GM19238 (cell line): ENCODE measurements around the gene CASS4.
"Not testable (repeated sequence)": the region's sequence is repeated elsewhere in the genome, so short reads cannot be mapped to it uniquely, and the experiment has no call there.

ENCODE experiments used
- DNase-seq: peaks from one replicate; pipeline ENCODE4 v3.0.0; 2011; ENCODE audit warnings: low spot score; ENCODE audit not compliant: insufficient read length

Gene CASS4, protein sequence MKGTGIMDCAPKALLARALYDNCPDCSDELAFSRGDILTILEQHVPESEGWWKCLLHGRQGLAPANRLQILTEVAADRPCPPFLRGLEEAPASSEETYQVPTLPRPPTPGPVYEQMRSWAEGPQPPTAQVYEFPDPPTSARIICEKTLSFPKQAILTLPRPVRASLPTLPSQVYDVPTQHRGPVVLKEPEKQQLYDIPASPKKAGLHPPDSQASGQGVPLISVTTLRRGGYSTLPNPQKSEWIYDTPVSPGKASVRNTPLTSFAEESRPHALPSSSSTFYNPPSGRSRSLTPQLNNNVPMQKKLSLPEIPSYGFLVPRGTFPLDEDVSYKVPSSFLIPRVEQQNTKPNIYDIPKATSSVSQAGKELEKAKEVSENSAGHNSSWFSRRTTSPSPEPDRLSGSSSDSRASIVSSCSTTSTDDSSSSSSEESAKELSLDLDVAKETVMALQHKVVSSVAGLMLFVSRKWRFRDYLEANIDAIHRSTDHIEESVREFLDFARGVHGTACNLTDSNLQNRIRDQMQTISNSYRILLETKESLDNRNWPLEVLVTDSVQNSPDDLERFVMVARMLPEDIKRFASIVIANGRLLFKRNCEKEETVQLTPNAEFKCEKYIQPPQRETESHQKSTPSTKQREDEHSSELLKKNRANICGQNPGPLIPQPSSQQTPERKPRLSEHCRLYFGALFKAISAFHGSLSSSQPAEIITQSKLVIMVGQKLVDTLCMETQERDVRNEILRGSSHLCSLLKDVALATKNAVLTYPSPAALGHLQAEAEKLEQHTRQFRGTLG

DNA sequence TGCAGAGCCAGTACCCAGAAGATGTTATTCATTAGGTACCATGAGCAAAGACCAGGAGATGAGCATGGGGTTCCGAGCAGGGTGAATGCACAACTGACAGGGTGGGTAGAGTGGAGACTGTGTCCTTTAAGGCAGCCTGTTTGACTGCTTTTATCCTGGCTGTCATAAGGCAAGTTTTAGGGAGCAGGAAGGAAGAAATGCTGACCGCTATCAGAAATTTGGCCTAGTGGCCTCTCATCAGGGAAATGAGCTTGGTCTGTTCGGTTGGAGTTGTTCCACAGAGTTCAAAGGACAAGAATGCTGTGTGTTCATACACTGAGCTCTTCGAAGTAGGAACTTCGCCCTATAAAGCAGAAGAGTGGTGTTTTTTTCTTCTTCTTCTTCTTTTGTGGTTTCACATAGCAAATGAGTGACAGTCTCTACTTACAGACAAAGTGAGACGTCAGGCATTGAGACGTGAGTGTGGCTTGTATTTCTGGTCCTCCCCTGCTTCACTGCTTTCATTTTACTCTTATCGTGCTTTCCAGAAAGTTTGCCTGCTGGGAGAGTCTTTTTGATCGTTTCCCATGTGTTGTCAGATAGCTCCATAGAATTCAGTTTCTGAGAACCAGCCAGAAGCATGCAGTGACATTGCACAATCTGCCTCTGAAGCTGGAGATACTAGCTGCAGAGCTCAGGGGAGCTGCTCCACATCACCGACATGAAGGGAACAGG, at the start of gene CASS4:
Gene CASS4, plus strand, starts transcription at position 502 of the 714 bp plus-strand sequence. Its CDS starts 199 bp downstream, at position 701.
- peak; percentile 14 for DNase-seq

DNA sequence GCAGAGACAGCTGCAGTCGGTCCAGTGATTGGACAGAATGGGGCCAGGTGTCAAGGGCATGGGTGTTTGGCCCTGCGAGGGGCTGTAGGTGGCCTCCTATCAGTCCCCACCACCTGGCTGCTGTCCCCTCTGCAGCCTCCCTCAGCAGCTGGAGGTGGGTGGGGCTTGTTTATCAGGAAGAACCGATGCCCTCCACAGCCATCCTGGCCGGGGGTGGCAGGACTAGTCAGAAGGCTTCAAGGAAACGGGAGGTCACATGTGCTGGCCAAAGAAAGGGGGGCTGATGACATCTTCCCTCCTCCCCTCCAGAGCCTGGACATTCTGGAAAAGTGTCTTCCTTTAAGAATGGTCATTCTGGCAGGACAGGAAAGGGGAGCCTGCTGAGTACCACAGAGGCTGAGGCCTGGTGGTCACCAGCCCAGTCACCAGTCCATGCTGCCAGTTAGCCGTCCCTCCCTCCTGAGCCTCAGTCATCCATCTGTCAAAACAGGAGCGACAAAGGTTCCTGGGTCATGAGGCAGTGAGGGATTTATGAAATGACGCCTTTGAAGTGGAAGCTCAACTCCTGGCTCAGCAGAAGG, 49.1 kb upstream of the CASS4 start:
- DNase-seq: no peak

DNA sequence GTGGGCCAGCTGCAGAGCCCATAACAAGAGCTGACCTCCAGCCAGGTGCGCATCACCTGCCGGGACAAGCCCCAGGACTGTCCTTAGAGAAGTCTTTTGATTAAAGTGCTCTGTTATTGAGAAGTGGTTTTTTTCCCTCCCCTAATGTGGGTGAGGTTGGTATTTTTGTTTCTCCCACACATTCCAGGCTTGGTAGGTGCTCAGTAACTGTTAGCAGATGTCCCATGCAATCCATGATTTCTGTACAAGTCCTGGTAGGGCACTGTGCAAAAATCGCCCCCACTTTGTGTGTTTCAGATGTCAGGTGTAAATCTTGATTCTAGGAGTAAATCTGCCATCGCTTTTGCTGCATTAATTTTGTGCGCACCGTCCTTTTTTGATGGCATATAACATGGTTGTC, 48.6 kb upstream of the CASS4 start:
- DNase-seq: no peak

DNA sequence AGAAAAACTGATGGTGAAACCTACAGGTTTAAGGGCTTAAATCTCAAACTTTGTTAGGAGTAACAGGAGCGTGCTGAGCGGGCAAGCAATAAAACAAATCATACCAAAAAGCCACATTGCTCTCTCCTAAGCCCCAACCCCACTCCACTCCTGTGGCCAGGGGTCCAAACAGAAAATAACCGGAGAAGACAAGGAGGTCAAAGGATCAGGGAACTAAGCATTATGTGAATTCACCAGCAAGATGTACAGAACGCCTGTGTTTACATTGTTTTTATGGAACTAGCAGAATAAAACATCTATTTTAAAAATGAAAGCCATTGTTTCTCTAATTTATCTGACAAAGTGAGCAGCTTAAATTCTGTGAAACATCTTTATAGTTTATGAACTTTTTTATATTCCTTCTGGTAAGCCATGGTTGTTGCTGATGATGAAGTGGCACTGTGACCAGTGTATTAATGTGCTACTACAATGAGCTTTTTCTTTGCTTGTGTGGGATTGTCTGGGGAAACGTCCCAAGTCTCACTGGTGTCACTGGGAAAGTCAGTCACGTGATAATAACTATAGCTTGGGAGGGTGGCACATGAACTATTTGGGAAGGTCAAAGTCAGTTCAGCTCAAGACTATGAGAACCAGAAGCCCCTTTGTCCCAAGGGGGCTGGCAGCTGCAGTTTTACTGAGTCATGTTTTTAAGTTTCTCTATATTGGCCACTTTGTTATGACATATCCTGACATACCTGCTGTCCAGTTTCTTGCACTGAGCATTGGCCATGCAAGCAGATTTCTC, 43.5 kb upstream of the CASS4 start:
- DNase-seq: no peak

DNA sequence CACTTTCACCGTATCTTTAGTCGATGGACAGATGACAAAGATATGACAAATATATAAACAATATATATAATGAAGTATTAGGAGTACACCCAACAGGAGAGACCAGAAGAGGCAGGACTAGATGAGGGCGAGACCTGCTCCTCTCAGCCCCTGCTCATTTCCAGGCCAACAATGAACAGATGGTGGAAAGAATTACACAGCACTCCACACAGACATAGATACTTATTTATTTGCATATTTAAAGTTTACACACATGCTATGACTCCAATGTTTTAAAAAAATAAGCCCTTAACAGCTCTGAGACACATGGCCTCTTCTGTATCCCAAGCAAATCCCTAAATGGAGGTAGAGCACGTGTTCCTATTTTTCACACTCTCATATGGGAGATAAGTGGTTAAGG, 42.9 kb upstream of the CASS4 start:
- no peak for DNase-seq

DNA sequence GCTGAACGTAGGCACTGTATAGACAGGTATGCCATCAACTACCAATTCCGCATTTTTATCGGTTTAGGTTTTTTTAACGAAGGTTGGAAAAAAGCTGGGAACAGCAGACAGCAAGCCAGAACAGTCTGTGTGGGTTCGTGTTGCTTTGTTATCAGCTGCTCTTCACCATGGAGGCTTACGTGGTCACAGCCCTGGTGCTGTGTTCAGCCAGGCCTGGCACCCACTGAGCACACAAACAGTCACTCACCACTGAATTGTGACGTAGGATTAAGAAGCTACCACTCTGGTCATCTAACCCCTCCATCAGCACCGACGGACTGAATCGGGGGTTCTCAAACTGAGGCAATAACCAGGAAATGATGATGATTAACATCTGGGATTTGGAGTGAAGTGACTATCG, 40.1 kb upstream of the CASS4 start:
- DNase-seq: no peak

DNA sequence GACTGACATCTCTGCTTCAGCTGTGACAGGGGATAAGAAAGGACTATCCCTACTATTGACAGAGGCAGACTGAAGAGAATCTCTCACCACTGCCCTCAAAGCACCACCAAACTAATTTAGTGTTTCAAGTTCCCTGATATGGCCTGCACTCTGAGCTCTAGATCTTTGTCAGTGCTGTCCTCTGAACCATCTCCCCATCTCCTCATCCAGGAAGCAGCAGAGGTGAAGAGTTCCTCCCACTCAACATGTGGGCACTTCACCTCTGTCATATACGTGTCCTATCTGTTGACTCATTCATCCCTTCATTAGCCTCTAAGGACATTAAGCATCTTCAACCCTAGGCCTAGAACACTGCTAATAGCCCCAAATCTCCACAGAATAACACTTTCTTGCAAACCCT, 39.2 kb upstream of the CASS4 start:
- DNase-seq: no peak

DNA sequence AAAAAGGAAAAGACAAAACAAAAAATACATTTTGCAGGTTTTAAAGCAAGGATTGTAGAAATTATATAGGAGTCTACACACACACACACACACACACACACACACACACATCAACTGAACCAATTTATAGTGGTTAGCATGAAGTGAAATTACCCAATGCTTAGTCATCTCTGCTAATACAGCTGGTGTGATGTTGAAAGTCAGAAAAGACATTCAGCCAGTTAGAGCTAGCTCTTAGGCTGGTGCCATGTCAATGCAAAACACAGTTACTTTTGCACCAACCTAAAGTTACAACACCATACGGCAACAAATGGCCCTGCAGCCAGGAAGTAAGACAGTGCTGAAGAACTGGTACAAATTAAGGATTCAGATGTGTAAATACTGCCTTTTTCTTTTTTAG, 38.1 kb upstream of the CASS4 start:
- no peak for DNase-seq

DNA sequence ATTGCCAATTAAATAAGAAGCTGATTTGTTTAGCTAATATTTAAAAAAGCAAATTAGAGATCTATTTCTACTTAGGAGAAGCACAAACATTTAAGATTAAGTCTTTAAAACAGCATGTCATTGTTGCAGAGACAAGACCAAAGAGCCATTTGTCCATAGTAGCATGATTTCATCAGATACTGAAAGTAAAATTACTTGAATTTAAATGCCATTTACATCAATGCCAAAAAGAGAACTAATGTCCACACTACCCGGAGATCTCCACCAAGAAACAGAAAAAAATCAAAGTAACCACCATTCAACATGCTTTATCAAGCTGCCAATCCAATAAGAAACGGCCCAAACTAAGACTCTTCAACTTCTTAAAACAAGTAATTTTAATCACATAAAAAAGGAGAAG, 35.7 kb upstream of the CASS4 start:
- DNase-seq: no peak

DNA sequence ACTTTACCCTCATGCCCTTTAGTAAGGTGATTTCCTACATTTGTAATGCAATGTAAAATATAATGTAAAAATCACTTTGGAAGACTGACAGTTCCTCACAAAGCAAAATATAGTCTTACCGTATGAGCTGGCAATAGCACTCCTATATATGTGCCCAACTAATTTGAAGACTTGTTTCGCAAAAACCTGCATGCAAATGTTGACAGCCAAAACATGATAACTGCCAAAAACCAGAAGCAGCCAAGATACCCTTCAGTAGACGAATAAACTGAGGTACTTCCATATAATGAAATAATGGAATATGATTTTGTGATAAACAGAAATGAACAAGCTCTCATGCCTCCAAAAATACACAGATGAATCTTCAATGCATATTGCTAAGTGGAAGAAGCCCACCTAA, 33.7 kb upstream of the CASS4 start:
- no peak for DNase-seq

DNA sequence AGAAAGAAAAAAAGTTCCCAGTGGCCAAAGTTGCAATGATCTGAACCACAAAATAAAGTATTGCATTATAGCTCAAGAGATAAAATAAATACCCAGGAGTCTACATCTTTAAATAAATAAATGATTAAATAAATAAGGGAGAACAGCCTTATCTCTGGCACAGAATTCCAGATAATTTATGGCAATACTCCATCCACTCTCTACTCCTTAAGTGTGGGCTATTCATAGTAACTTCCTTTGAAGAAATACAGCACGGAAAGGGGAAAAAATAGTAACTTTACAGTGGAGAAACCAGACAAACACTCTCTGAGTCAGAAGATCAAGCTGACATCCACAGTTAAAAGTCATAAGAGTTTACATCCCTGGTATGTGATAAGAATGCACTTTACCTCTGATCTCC, 31.7 kb upstream of the CASS4 start:
- DNase-seq: no peak

DNA sequence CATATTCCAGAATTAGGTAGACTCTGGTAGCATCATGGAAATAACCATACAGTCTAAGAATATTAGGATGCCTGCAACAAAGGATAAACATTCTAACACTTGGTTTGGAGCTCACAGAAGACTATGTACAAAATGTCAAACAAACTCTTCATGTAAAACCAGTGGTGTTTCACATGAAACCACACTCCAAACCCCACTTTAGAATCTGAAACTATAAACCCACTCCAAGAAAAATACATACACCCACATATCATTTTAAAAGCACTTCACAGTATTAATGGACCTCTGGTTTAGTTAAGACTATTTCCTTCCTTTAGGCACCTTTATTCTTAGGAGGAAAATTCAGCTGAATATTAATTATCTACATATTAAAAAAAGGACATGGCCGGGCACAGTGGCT, 30.6 kb upstream of the CASS4 start:
- DNase-seq: no peak

DNA sequence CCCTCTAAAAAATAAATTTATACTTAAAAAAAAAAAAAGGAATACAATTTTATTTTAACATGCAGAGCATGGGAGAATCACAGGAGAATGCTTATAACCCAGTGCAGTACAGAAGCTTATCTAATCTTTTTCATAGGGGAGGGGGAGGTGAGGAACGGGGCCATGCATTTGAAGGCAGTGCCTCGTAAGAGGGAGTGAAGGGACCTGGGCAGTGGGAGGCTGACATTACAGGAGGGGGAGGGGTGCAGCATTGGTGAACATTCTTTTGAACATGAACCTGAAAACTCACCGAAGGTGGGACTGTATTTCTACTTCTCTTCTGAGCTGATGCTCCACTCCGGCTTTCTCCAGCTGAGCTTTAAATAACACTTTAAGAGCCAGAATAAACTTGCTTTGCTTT, 29.4 kb upstream of the CASS4 start:
- no peak for DNase-seq

DNA sequence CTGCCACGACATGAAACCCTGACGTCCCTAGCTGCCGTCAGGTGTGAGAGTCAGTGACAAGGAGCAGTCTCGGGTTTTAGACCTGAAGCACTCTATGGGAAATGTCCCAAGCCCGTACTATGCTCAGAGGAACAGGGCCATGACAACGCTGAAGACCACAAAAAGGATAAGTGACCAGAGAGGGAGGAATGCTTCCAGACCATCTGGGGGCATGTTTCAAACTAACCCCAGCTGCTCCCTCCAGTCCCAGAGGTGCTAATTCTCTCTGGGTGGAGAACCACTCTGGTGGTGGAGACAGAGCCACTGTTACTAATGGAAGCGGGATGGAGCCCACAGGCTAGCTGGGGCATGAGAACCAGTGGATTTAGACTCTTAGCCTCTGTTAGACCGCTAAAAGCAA, 28.7 kb upstream of the CASS4 start:
- no peak for DNase-seq

DNA sequence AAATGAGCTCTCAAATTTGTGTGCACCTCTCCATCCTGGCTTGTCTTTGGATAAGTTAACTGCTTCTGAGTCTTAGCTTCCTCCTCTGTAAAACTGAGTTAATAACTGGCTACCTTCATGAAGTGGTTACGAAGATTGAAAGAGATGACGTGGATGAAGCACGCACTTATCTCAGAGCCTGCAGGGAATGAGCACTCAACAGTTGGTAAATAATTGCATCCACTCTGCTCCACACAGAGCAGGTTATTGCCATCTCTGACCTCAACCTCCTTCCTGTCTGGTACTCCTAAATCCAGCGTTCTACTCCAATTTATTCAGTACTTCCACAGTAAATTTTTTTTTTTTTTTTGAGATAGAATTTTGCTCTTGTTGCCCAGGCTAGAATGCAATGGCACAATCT, 26.9 kb upstream of the CASS4 start:
- no peak for DNase-seq

DNA sequence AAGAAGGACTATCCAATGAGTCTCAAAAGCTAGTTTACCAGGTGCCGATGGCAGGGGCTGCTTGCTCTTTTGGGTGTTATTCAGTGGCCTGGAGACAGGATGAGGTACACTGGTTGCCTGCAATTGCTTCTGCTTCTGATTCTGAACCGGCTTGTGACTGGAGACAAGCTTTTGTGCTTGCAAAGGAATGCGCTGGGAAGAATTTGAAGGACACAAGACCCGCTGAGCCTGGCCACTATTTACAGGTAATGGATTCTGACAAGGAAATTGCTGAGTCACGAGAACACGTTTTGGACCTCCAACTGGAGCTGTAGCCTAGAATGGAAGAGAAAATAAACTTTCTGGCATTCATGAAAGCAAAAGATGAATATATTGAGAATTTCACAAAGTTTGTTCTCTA, 25.8 kb upstream of the CASS4 start:
- no peak for DNase-seq

DNA sequence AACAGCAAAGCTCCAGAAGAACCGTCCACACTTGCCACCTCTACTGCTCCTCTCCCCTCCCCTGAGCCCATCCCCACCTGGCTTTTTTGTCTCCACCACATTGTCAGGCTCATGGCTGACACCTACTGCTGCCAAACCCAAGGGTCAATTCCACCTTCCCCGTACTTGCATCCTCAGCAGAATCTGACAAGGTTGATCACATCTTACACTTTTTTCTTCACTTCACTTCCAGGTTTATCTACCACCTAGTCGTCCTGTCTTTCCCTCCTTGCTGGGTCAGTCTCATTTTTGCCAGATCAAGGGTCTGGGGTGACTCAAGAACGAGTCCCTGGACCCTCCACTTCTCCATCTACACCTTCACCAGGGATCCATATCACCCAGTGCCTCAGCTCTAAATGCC, 23.2 kb upstream of the CASS4 start:
- no peak for DNase-seq

DNA sequence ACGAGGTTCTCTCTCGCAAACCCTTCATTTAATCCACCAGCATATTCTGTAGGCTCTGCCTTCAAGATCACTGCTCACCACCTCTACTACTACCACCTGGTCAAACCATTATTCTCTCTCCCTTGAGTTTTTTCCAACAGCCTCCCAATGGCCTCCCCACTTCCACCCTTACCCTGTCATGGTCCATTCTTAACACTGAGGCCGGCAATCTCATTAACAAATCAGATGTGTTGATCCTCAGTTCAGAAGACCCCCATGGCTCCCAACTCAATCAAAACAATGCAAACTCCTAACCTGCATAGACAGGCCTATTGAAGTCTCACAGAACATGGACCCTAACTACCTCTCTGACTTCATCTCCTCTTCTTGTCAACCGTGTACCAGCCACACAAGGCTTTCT, 22.3 kb upstream of the CASS4 start:
- no peak for DNase-seq

DNA sequence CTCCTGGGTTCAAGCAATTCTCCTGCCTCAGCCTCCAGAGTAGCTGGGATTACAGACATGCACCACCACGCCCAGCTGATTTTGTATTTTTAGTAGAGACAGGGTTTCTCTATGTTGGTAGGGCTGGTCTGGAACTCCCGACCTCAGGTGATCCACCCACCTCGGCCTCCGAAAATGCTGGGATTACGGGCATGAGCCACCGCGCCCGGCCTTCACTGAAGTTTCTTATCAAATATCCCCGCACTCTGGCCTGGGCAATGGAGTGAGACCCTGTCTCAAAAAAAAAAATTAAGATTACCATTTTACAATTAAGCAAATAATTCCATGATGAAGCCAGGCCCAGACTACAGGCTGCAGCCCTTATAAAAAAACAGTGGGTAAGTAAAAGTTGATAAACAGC, 21.7 kb upstream of the CASS4 start:
- DNase-seq: not testable (repeated sequence)

DNA sequence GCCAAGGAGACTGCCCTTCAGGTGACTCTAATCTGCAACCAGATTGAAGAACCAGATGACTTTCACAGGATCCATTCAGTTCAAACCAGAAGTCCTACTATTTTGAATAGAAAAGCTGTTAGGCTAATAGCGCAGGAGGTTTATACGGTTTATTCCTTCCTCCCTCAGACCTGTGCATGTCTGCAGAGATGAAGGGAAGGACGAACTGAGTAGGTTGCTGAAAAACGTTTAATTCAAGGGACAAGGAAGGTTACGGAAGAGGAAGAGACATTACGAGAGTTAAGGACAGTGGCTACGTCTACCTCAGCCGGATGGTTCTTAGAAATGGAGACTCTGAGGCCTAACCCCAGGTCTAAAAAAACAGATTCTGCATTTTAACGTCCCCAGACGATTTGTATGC, 21.0 kb upstream of the CASS4 start:
- no peak for DNase-seq

DNA sequence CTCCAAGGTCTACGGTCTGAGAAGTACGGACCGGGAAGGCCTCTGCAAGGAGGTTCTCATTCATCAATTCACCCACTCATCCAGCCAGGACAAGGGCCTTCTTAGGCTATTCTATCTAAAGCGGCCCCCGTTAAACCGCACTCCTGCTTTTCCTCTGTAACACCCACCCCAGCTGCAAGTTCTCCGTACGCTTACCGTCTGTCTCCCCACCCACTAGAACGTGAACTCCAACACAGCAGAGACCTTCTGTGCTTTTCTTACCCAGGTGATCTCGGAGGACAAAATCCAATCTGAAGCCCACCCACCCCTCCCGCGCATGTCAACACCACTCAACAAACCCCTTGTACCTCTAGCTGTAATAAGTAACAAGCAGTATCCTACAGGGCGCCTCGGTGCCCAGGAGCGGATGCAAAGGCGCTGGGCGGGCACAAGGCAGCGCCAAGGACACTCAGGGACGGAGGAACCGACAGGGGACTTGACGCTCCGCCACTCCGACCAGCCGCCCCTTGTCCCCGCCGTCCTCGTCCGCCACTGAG, 20.4 kb upstream of the CASS4 start:
- DNase-seq: no peak
